Right lobe of liver (tissue), 6 donors: ENCODE data around the gene UVRAG. TPM values are rescaled to one million over a fixed set of nuclear protein-coding genes. Genes with fewer than 3 reads are reported as not detected.
A peak's percentile ranks its signal among the peaks of the same experiment; 100 is the strongest.

Experiments used
- ATAC-seq, 4 donors: fragments of 200-7000 bp; cut with Tn5 transposase; one replicate each; pipeline ENCODE4 v1.9.1; 2020; ENCODE audit warnings: mild to moderate bottlenecking in 4 of 4, moderate library complexity in 4 of 4
- DNase-seq, 3 donors: peaks; one replicate each; pipeline ENCODE4 v3.0.0-alpha.2; 2020
- H3K27ac ChIP-seq, 3 donors: fragments of 200-600 bp; one replicate each; pipeline ENCODE4 v1.8.0; 2022
- H3K27me3 ChIP-seq, 2 donors: fragments of 200-600 bp; one replicate each; pipeline ENCODE4 v1.8.0; 2022
- H3K36me3 ChIP-seq, 4 donors: fragments of 200-600 bp; sonication (generic) in 1 of 4; one replicate each; pipeline versions ENCODE4 v1.5.1 to v1.8.0; 2017 to 2022; ENCODE audit warnings: control low read depth in 1 of 4
- H3K4me1 ChIP-seq, 4 donors: fragments of 200-600 bp; sonication (generic) in 1 of 4; one replicate each; pipeline versions ENCODE4 v1.5.1 to v1.8.0; 2017 to 2022; ENCODE audit warnings: control low read depth in 1 of 4
- H3K4me3 ChIP-seq, 3 donors: fragments of 200-600 bp; one replicate each; pipeline ENCODE4 v1.8.0; 2022
- H3K9me3 ChIP-seq, 4 donors: fragments of 200-600 bp; sonication (generic) in 1 of 4; one replicate each; pipeline versions ENCODE4 v1.5.1 to v1.8.0; 2017 to 2022; ENCODE audit warnings: control low read depth in 1 of 4
- POLR2A ChIP-seq: fragments of 450-650 bp; IDR thresholded peaks from one replicate; pipeline ENCODE4 v1.6.1; 2017; ENCODE audit warnings: antibody characterized with exemption, mild to moderate bottlenecking
- WGBS: methylation state at CpG from one replicate; pipeline ENCODE4 v1.1.6; 2018; ENCODE audit warnings: low coverage, low lambda C conversion rate; ENCODE audit not compliant: insufficient coverage; ENCODE audit errors: missing lambda C conversion rate; 5-methylcytosine and 5-hydroxymethylcytosine counted together
- intact Hi-C, 2 donors: fragments of 100-400 bp; cut with DNase I; formaldehyde crosslinking; loops; one replicate each; pipeline versions ENCODE4 v1.11.2 to v1.14.1; 2022
- total RNA-seq, 6 experiments: library from RNA; depleted of rRNA in 2 of 6; stranded (reverse); fragments of >200 nt in 2 of 6; fragmentation: NEBNext Ultra II Directional in 3 of 6; extraction: Animal tissue kit (Norgen Biotek cat#: 25700) in 3 of 6; gene quantifications; one replicate each; pipeline versions ENCODE4 v1.1.0 to v1.2.4, GENCODE V29; 2016 to 2023
- TF ChIP-seq, protein P1 (sequence below), 4 donors: fragments of 200-600 bp in 3 of 4; fragments of 450-650 bp in 1 of 4; IDR thresholded peaks; one replicate each; pipeline versions ENCODE4 v1.5.1 to v1.8.0; 2016 to 2022; ENCODE audit warnings: antibody characterized with exemption in 4 of 4, mild to moderate bottlenecking in 2 of 4
- donor health status: DM: no; HTN: yes; CAD: no.
- donor health status: DM: no; HTN: no; CAD: no.
- donor health status: DM: no; HTN: no; CAD: no.
- donor health status: DM: no; HTN: yes; CAD: no.
- donor health status: DM: no; HTN: yes; CAD: no.

The UVRAG gene
- total RNA-seq, 6 experiments from 2014 or later = 8.8 to 12.6 (median 10.3) TPM

DNA sequence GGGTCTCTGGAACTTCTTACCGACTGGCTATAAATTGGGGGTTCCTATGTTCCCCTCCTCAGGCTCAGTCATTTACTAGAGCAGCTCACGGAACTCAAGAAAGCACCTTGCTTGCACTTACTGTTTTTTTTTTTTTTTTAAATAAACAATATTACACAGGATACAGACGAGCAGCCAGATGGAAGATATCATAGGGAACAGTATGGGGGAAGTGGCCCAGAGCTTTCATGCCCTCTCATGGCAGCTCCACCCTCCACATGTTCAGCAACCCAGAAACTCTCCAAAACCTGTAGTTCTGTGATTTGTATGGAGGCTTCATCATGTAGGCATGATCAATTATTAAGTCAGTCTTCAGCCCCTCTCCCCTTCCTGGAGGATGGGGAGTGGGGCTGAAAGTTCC is 7.5 kb downstream of the UVRAG start:
- peak in 1 of 4 donors; percentile 29 for ATAC-seq
- TF ChIP-seq, protein P1, sequence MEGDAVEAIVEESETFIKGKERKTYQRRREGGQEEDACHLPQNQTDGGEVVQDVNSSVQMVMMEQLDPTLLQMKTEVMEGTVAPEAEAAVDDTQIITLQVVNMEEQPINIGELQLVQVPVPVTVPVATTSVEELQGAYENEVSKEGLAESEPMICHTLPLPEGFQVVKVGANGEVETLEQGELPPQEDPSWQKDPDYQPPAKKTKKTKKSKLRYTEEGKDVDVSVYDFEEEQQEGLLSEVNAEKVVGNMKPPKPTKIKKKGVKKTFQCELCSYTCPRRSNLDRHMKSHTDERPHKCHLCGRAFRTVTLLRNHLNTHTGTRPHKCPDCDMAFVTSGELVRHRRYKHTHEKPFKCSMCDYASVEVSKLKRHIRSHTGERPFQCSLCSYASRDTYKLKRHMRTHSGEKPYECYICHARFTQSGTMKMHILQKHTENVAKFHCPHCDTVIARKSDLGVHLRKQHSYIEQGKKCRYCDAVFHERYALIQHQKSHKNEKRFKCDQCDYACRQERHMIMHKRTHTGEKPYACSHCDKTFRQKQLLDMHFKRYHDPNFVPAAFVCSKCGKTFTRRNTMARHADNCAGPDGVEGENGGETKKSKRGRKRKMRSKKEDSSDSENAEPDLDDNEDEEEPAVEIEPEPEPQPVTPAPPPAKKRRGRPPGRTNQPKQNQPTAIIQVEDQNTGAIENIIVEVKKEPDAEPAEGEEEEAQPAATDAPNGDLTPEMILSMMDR (IDR thresholded peaks at IDR 0.05) = no peak
- TF ChIP-seq POLR2A = no peak
- no peak overlapping the region for H3K27ac ChIP-seq
- H3K36me3 ChIP-seq = no peaks in the 10 kb centered on the region
- H3K9me3 ChIP-seq = no peaks in the 10 kb centered on the region
- no peak overlapping the region for H3K4me3 ChIP-seq
- intact Hi-C loops = no loop called here
- WGBS = 82% methylated on average over 3 of the region's 3 CpGs
- H3K4me1 ChIP-seq = peaks cover 0 to 10% (median 2%) of the 10 kb centered on the region in 4 donors
- no peaks in the 10 kb centered on the region for H3K27me3 ChIP-seq
- DNase-seq = no peak

DNA sequence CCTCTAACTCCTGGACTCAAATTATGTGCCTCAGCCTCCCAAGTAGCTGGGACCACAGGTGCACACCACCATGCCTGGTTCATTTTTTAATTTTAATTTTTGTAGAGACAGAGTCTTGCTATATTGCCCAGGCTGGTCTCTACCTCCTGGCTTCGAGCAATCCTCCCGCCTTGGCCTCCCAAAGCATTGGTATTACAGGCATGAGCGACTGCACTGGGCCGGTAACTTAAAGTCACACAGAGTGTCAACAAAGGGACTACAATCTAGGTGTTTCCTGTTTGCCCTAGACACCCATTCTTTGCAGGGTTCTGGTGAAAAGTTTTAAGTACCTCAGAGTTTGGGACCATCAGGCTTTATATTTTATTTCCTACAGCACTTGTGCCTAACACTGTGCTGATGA is 8.4 kb downstream of the UVRAG start:
- H3K4me1 ChIP-seq = peaks cover 0 to 9% (median 2%) of the 10 kb centered on the region in 4 donors
- ATAC-seq (peak in 2 of 4 donors; percentile 8 to 31), DNase-seq (no peak)
- no peaks in the 10 kb centered on the region for H3K36me3 ChIP-seq
- intact Hi-C loops = no loop called here
- no peaks in the 10 kb centered on the region for H3K9me3 ChIP-seq
- no peak overlapping the region for H3K4me3 ChIP-seq
- TF ChIP-seq, protein P1 (IDR thresholded peaks at IDR 0.05) = no peak
- no peak for TF ChIP-seq POLR2A
- WGBS = 85% methylated on average over 4 of the region's 4 CpGs
- H3K27ac ChIP-seq = no peak overlapping the region
- no peaks in the 10 kb centered on the region for H3K27me3 ChIP-seq

- TF ChIP-seq POLR2A = no peak
- TF ChIP-seq, protein P1 (IDR thresholded peaks at IDR 0.05) = no peak
- H3K4me1 ChIP-seq = peaks cover 0 to 9% (median 2%) of the 10 kb centered on the region in 4 donors
- no peaks in the 10 kb centered on the region for H3K27me3 ChIP-seq
- intact Hi-C loops = no loop called here
- H3K36me3 ChIP-seq = no peaks in the 10 kb centered on the region
- H3K4me3 ChIP-seq = no peak overlapping the region
- peak in 1 of 4 donors; percentile 33 for ATAC-seq
- no peaks in the 10 kb centered on the region for H3K9me3 ChIP-seq
- 18% methylated on average over 4 of the region's 4 CpGs for WGBS
- DNase-seq = no peak
- peak overlapping the region in 2 of 3 donors; percentile 14 to 30 for H3K27ac ChIP-seq
Measured at GRCh38 chr11:75823946-75824345, 8.9 kb downstream of the UVRAG start.

DNA sequence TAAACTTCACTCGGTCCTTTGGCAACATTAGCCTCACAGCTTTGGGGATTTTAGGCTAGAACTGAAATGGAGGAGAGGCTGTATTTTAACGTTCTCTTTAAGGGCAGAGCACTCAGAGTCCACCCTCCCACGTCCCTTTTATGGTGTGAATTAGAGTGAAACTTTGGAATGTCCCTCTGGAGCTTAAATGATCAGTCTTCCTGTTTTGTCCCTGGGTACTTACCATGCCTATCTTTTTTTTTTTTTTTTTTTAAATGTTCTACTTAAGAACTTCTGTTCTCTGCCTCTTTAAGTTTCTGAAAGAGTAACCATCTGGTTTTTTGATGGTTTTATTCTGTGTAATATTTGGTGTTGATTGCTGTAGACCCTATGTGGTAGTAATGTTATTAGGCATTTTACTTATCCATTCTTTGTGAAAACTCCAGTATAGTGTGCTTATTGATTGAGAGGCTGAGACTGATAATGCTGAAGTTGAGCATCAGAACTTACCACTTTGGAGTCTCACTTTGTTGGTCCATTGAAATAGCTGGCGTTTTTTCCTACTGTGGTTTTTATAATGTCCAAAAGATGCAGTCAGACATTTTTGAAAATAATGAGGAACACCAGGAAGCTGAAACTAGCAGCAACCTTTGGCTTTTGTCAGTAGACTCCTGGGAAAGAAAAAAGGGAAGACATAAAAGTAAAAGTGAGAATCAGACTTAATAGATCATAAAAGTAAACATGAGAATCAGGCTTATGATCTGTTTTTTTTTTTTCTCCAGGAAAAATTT is 11.6 kb downstream of the UVRAG start:
- DNase-seq (no peak), ATAC-seq (peak; percentile 51 to 77 (median 72))
- intact Hi-C loops = no loop called here
- Histone ChIP-seq H3K9me3 (no peaks in the 10 kb centered on the region), H3K27ac (peak overlapping the region in 2 of 3 donors; percentile 48 to 70), H3K4me1 (peaks cover 0 to 9% (median 2%) of the 10 kb centered on the region in 4 donors), H3K36me3 (no peaks in the 10 kb centered on the region), H3K27me3 (no peaks in the 10 kb centered on the region), H3K4me3 (no peak overlapping the region)
- TF ChIP-seq POLR2A = no peak
- TF ChIP-seq, protein P1 (IDR thresholded peaks at IDR 0.05) = no peak
- WGBS = 35% methylated on average over 4 of the region's 4 CpGs
